GM12875 (cell line): Measurements from ENCODE around the gene ITPKA.

Experiments
- H3K4me3 ChIP-seq: one replicate; pipeline ENCODE4 v1.5.1; 2011; ENCODE audit warnings: low read depth, low read length, control low read depth
- CTCF ChIP-seq: IDR thresholded peaks from 2 replicates; pipeline ENCODE4 v1.5.1; 2011; ENCODE audit warnings: low read depth, mild to moderate bottlenecking, control low read depth, inconsistent platforms, low read length, moderate library complexity, borderline replicate concordance; ENCODE audit not compliant: insufficient read depth

ITPKA gene

GRCh38 chr15:41543521-41543870 lies 49.8 kb downstream of the ITPKA start:
- no peak for TF ChIP-seq CTCF

GRCh38 chr15:41544650-41545015 lies 51.0 kb downstream of the ITPKA start:
- no peak overlapping the region for H3K4me3 ChIP-seq
- no peak for TF ChIP-seq CTCF

More at GRCh38 chr15:41543521-41543870, 49.8 kb downstream of the ITPKA start:
- H3K4me3 ChIP-seq = peak overlapping the region; percentile 95

GRCh38 chr15:41545218-41545617 lies 51.5 kb downstream of the ITPKA start:
- TF ChIP-seq CTCF = no peak
- no peak overlapping the region for H3K4me3 ChIP-seq

GRCh38 chr15:41546851-41547786 lies 53.4 kb downstream of the ITPKA start:
- TF ChIP-seq CTCF = no peak
- no peak overlapping the region for H3K4me3 ChIP-seq

GRCh38 chr15:41550066-41550775 lies 56.5 kb downstream of the ITPKA start:
- H3K4me3 ChIP-seq = no peak overlapping the region
- no peak for TF ChIP-seq CTCF
